ENCODE results near the gene CPED1.

CPED1 gene

GRCh38 chr7:120951309-120951699 is 37.2 kb upstream of the CPED1 start:
- CTCF ChIA-PET, result interaction anchor here (0.8 to 1.3 kb wide), 5 partner anchors 36 to 157 kb away, joined by 3 to 4 read pairs (median 3); partner anchors contain the start of gene CPED1
- no peak for DNase-seq (ENCODE audit: low read depth, low spot score)
- H3K4me3 ChIP-seq (ENCODE audit: low read depth, low read length), result peak overlapping the region; percentile 88

GRCh38 chr7:120951826-120952225 is 36.7 kb upstream of the CPED1 start:
- no peak overlapping the region for H3K4me3 ChIP-seq (ENCODE audit: low read depth, low read length)
- POLR2A ChIA-PET, result no interaction called here
- no peak for TF ChIP-seq CTCF (IDR thresholded peaks at IDR 0.05; ENCODE audit: insufficient read depth, low read length, missing control alignments)
- CTCF ChIA-PET, result interaction anchor here (0.9 to 1.2 kb wide), 2 partner anchors 130 to 157 kb away, joined by 3 to 4 read pairs; no protein-coding TSS in a partner anchor
- no peak for DNase-seq (ENCODE audit: low read depth, low spot score)

More at GRCh38 chr7:120951309-120951699, 37.2 kb upstream of the CPED1 start:
- no peak for TF ChIP-seq CTCF (IDR thresholded peaks at IDR 0.05; ENCODE audit: insufficient read depth, low read length, missing control alignments)
- POLR2A ChIA-PET, result interaction anchor here (1.4 kb wide), 1 partner anchor 133 kb away, joined by 8 read pairs; no protein-coding TSS in a partner anchor

GRCh38 chr7:120955577-120956149 is 32.8 kb upstream of the CPED1 start:
- ChIA-PET POLR2A (no interaction called here), CTCF (no interaction called here)
- TF ChIP-seq CTCF (IDR thresholded peaks at IDR 0.05; ENCODE audit: insufficient read depth, low read length, missing control alignments), result no peak
- no peak for DNase-seq (ENCODE audit: low read depth, low spot score)
- no peak overlapping the region for H3K4me3 ChIP-seq (ENCODE audit: low read depth, low read length)

- DNase-seq (ENCODE audit: low read depth, low spot score), result no peak
- POLR2A ChIA-PET, result no interaction called here
- no peak for TF ChIP-seq CTCF (IDR thresholded peaks at IDR 0.05; ENCODE audit: insufficient read depth, low read length, missing control alignments)
- H3K4me3 ChIP-seq (ENCODE audit: low read depth, low read length), result no peak overlapping the region
- CTCF ChIA-PET, result interaction anchor here (0.7 kb wide), 1 partner anchor 124 kb away, joined by 3 read pairs; no protein-coding TSS in a partner anchor
These were observed 28.5 kb upstream of the CPED1 start for GRCh38 chr7:120959929-120960484.

- CTCF ChIA-PET, result interaction anchor here (1.2 kb wide), 1 partner anchor 121 kb away, joined by 3 read pairs; no protein-coding TSS in a partner anchor
- TF ChIP-seq CTCF (IDR thresholded peaks at IDR 0.05; ENCODE audit: insufficient read depth, low read length, missing control alignments), result no peak
- no peak overlapping the region for H3K4me3 ChIP-seq (ENCODE audit: low read depth, low read length)
- no peak for DNase-seq (ENCODE audit: low read depth, low spot score)
- POLR2A ChIA-PET, result no interaction called here
These were observed 27.8 kb upstream of the CPED1 start for GRCh38 chr7:120960714-120961113.

GRCh38 chr7:120961638-120962173 is 26.8 kb upstream of the CPED1 start:
- ChIA-PET POLR2A (no interaction called here), CTCF (interaction anchor here (0.7 to 1.2 kb wide), 3 partner anchors 14 to 169 kb away, joined by 3 to 5 read pairs (median 3); no protein-coding TSS in a partner anchor)
- no peak for DNase-seq (ENCODE audit: low read depth, low spot score)
- H3K4me3 ChIP-seq (ENCODE audit: low read depth, low read length), result no peak overlapping the region
- TF ChIP-seq CTCF (IDR thresholded peaks at IDR 0.05; ENCODE audit: insufficient read depth, low read length, missing control alignments), result no peak

Data from AG04449 (cell line).